GM18873 (cell line): Measurements from ENCODE around the gene ZBTB22.
A peak's percentile ranks its signal among the peaks of the same experiment; 100 is the strongest.
"Not testable (repeated sequence)": the region's sequence is repeated elsewhere in the genome, so short reads cannot be mapped to it uniquely, and the experiment has no call there.

ENCODE experiments used
- ATAC-seq: cut with Tn5 transposase; IDR thresholded peaks from one replicate; pipeline ENCODE4 v1.9.1; 2021; ENCODE audit warnings: mild to moderate bottlenecking, moderate library complexity, moderate number of reproducible peaks; ENCODE audit not compliant: unreplicated experiment, low FRiP score

Gene ZBTB22, protein sequence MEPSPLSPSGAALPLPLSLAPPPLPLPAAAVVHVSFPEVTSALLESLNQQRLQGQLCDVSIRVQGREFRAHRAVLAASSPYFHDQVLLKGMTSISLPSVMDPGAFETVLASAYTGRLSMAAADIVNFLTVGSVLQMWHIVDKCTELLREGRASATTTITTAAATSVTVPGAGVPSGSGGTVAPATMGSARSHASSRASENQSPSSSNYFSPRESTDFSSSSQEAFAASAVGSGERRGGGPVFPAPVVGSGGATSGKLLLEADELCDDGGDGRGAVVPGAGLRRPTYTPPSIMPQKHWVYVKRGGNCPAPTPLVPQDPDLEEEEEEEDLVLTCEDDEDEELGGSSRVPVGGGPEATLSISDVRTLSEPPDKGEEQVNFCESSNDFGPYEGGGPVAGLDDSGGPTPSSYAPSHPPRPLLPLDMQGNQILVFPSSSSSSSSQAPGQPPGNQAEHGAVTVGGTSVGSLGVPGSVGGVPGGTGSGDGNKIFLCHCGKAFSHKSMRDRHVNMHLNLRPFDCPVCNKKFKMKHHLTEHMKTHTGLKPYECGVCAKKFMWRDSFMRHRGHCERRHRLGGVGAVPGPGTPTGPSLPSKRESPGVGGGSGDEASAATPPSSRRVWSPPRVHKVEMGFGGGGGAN

DNA sequence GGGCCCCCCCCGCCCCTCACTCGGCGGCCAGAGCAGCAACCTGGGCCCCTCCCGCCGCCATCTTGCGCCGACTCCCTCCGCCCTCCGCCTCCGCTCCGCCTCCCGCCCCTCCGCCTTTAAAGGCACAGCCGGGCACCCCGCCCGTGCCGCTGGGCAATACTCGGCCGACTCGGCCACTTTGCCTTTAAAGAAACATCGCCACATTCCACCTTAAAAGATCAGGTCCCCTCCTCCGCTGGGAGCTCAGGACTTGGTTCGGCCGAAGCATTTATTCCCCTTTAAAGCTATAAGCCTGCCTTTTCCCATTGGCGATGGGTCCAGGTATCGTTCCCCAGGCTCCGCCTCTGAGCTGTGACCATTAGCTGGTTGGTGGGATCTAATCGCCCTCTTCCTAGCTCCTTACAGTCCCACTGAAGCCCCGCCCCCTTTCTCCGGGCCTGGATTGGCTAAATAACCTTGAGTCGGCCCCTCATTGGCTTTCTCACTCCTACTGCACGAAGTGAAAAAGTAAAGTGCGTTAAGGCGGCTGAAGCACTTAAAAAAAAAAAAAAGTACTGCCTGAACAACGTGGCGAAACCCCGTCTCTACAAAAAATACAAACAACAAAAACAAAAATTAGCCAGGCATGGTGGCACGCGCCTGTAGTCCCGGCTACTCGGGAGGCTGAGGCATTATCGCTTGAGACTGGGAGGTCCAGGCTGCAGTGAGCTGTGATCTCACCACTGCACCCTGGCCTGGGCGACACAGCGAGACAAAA lies at the start of gene ZBTB22:
Gene ZBTB22 (minus strand): TSS at position 76 of the 757 bp plus-strand sequence. CDS start 828 bp downstream, outside the sequence.
- ATAC-seq, result peak; percentile 44

DNA sequence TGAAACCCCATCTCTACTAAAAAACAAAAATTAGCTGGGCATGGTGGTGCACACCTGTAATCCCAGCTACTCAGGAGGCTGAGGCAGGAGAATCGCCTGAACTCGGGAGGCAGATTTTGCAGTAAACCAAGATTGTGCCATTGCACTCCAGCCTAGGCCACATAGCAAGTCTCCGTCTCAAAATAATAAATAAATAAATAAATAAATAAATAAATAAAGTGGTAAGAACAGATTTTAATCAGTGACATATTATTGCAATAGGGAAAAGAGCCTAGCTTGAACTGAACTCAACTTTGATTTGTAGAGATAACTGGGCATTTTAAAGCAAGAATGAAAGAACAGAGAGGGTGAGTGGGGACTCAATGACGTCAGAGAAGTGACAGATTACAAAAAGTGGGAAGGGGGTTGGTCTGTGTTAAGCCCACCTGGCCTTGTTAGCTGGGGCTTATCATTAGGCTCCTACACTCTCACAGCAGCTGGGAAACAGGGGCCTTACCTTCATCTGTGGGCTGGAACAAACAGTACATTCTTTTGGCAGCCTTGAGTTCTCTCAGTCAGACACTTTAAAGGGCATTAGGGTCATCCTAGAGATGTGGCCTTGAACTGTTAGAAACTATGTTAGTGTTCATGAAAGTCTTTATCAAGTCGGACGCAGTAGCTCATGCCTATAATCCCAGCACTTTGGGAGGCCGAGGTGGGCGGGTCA lies 49.6 kb upstream of the ZBTB22 start:
- no peak for ATAC-seq

DNA sequence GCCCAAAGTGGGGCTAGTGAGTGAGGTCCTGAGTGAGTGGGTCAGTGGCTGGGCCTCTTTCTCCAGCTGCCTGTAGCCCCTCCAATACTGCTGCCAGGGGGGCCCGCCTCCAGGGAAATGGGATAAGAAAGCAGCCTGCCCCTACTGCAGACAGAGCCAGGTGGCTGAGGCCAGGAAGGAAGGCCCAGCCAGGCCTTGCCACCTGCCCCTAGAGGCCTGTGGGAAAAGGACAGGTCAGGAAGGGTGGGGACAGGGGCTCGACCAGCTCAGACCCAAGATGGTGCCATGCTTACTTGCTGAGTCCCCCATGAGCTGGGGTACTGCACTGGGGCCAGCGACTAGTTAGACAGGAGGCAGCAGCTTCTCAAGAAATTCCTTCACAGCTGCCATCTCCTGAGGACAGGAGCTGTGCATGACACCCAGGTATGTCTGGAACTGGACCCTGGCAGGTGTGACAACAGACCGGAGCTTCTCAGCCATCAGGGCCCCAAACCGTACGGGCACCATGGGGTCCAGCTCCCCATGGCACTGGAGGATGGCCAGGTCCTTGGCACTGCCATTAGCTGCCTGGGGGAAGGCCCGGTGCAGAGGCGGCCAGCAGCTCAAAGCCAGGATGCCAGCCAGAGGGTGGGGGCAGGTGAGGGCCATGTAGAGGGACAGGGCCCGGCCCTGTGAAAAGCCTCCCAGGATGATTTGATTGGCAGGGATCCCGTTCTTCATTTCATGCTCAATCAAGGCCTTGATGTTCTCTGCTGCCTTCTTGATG lies 47.8 kb upstream of the ZBTB22 start:
- ATAC-seq, result not testable (repeated sequence)

DNA sequence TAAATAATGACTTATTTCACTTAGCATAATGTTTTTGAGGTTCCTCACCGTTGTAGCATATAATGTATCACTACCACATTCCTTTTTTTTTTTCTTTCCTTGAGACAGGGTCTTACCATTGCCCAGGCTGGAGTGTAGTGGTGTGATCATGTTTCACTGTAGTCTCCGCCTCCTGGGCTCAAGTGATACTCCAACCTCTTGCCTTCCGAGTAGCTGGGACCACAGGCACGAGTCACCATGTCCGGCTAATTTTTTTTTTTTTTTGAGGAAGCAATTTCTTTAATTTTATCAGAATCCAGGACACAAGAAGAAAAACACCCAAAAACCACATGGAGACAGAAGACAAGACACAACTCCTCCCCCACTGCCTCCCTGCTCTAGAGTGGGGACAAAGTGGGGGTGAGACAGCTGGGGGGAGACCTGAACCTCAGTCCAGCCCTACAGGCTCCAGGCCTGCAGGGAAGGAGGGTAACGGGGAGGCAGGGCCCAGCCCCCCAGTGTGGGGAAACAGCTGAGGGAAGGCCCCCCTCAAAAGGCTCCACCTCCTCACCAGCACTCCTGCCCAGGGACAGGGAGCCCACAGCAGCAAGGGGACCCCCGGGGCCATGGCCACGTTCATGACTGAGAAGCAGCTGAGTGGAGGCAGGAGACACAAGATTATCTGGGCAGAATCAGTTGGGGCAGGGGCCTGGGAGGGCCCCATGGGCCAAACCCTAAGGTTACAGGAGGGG lies 47.1 kb upstream of the ZBTB22 start:
- not testable (repeated sequence) for ATAC-seq

DNA sequence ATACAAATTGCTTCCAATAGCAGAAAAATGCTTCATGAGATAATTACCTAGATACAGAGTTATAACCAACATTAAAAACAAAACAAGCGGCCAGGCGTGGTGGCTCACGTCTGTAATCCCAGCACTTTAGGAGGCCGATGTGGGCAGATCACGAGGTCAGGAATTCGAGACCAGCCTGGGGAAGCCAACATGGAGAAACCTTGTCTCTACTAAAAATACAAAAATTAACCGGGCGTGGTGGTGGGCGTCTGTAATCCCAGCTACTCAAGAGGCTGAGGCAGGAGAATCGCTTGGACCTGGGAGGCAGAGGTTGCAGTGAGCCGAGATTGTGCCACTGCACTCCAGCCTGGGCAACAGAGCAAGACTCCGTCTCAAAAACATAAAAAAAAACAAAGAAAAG lies 45.9 kb upstream of the ZBTB22 start:
- ATAC-seq, result not testable (repeated sequence)

DNA sequence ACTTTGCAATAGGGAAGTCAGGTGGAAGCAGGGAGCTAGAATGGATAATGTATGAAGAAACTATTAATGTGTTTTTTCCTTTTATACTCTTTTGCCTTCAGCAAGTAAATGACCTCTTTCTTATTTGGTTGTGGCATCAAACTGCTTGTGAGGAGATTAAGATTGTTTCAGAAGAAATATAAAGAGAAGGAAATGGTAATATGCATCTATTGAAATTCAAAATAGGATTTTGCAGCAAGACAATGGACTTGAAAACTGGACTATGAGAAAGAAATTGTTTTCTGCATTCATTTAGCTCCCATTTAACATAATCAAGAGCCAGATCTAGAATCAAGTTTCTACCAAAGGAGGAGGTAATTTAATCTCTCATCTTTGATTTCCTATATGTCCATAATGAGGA lies 41.8 kb upstream of the ZBTB22 start:
- no peak for ATAC-seq

DNA sequence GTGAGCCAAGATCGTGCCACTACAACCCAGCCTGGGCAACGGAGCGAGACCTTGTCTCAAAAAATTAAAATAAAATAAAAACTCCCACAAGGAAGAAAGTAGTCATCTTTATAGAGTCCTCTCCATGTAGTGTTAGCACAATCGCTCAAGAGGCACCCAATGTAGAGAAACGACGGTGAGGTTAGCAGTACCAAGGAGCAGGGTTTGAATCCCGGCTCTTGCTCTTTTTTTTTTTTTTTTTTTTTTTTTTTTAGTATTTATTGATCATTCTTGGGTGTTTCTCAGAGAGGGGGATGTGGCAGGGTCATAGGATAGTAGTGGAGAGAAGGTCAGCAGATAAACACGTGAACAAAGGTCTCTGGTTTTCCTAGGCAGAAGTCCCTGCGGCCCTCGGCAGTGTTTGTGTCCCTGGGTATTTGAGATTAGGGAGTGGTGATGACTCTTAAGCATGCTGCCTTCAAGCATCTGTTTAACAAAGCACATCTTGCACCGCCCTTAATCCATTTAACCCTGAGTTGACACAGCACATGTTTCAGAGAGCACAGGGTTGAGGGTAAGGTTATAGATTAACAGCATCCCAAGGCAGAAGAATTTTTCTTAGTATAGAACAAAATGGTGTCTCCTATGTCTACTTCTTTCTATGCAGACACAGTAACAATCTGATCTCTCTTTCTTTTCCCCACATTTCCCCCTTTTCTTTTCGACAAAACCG lies 39.8 kb upstream of the ZBTB22 start:
- ATAC-seq, result not testable (repeated sequence)

DNA sequence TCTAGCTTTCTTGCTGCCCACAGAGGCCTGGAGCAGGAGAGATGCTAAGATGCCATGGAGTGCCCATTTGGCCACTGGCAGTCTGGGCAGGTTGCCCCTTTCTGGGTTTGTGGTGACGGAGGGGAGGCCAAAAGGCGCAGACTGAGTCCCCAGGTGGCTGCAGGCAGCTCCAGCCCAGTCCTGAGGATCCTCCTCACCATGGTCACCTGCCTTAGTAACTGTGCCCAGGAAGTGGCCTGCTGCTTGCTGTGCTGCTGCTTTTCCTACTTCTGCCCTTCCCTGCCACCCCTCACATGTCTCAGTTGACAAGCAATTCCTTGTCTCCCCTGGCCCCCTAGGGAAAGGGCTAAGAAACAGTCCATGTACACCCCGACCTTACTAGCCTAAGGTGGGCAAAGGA lies 38.8 kb upstream of the ZBTB22 start:
- no peak for ATAC-seq

DNA sequence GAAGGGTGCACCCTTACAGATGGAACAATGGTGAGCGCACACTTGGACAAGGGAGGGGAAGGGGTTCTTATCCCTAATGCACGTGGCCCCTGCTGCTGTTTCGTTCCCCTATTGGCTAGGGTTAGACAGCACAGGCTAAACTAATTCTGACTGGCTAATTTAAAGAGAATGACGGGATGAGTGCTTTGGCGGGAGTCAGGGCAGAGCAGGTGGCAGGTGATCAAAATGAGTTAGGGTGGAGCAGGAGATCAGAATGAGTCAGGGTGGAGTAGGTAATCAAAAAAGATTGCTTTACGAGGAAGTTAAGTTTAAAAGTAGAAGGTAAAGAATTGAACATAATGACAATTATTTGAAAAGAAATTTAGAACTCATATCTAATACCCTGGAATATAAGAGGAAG lies 38.3 kb upstream of the ZBTB22 start:
- ATAC-seq, result not testable (repeated sequence)

DNA sequence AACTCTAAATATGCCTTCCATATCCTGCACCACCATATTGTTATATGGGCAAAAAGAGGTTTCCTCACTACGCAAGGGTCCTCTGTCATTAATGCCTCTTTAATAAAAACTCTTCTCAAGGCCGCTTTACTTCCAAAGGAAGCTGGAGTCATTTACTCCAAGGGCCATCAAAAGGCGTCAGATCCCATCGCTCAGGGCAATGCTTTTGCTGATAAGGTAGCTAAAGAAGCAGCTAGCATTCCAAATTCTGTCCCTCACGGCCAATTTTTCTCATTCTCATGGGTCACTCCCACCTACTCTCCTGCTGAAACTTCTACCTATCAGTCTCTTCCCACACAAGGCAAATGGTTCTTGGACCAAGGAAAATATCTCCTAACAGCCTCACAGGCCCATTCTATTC lies 30.3 kb upstream of the ZBTB22 start:
- no peak for ATAC-seq

DNA sequence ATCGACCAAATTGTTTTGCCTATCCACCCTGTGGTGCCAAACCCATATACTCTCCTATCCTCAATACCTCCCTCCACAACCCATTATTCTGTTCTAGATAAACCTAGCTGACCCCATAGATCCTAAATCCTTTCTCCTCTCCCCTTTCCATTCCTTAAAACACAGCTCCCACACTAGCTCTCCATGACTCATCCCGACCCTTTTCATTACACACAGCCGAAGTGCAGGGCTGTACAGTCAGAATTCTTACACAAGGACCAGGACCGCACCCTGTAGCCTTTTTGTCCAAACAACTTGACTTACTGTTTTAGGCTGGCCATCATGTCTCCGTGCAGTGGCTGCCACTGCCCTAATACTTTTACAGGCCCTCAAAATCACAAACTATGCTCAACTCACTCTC lies 29.4 kb upstream of the ZBTB22 start:
- not testable (repeated sequence) for ATAC-seq

DNA sequence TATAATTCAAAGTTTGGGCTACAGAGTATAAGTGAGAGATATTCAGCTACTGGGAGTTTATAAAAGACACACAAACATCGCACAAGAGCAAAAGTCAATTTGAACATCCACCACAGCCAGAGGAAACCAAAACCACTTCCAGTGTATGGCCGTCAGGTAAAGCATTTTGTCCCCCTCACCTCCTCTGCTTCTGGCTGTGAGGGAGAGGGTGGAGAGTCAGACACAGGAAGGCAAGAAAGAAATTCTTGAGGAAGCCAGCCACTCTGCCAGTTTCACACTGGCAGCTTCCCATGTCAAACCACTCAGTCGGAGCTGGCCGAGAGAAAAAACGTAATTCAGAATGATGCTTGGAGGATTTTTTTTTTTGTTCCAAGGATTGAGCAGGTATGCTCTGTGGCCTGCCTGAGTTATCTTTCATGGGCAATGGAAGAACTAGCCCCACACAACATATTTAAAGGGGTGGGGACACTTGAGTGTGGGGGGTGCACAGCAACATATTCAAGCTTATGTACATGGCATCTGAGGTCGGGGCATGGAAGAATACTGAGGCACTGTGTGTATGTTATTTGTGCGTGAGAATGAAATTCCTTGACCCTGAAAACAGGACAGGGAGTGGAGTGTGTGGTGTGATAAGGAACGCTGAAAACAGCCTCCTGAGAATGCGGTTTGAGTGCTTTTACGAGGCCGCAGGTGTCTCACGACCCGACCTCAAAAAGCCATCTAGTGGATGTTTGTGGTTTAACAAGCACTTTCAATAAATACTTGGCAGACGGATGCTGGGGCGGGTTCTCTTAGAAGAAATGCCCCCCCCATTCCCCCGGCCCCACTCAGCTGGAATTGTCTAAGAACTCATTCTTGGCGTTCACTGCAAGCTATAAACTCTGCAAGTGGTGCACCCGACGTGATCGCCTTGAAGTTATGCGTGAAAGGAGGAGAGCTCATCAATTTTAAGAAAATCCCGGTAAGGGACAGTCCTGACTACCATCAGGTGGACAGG lies 27.5 kb upstream of the ZBTB22 start:
- no peak for ATAC-seq

DNA sequence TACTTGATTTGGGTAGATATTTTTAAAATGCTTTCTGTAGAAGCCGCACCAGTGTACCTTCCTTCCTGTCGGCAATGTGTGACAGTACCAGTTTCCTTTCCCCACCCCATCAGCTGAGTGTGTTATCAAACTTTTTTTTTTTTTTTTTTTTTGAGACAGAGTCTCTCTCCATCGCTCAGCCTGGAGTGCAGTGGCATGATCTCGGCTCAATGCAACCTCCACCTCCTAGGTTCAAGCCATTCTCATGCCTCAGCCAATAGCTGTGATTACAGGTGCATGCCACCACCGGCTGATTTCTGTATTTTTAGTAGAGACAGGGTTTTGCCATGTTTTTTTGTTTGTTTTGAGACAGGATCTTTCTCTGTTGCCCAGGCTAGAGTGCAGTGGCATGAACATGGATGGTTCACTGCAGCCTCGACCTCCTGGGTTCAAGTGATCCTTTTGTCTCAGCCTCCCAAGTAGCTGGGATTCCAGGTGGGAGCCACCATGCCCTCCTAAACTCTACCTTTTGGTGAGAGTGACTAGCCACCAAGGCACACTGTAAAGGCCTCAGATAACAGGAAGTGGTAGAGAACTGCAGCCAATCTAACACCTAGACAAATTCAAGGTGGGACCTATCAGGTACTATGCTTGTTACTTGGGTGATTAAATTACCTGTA lies 26.5 kb upstream of the ZBTB22 start:
- no peak for ATAC-seq

DNA sequence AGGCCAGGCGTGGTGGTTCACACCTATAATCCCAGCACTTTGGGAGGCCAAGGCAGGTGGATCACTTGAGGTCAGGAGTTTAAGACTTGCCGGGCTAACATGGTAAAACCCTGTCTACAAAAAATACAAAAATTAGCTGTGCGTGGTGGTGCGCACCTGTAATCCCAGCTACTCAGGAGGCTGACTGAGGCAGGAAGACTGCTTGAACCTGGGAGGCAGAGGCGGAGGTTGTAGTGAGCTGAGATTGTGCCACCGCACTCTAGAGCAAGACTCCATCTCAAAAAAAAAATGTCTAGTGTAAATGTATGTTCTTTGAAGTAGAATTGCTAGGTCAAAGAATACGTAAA lies 26.0 kb upstream of the ZBTB22 start:
- not testable (repeated sequence) for ATAC-seq

DNA sequence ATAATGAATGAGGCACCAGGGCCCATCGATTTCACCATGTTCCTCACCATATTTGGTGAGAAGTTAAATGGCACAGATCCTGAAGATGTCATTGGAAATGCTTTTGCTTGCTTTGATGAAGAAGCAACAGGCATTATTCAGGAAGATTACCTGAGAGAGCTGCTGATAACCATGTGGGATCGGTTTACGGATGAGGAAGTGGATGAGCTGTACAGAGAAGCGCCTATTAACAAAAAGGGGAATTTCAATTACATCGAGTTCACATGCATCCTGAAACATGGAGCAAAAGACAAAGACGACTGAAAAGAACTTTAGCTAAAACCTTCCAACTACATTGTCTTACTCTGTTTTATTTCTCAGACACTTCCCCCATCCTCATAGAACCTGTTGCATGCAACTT lies 21.6 kb upstream of the ZBTB22 start:
- ATAC-seq, result no peak

DNA sequence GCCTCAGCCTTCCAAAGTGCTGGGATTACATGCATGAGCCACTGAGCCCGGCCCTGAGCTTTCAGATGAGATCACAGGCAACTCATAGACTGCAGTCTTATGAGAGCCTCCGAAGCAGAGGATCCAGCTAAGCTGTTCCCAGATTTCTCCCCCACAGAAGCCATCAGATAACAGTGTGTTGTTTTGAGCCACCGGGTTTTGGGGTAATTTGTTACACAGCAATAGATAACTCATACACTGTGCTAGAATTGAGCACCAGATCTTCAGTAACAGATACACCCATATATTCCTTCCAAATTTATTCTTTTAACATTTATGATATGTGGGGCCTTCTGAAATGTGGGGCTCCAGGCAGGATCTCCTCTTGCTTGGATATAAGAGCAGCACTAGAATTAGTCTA lies 19.0 kb upstream of the ZBTB22 start:
- ATAC-seq, result no peak

DNA sequence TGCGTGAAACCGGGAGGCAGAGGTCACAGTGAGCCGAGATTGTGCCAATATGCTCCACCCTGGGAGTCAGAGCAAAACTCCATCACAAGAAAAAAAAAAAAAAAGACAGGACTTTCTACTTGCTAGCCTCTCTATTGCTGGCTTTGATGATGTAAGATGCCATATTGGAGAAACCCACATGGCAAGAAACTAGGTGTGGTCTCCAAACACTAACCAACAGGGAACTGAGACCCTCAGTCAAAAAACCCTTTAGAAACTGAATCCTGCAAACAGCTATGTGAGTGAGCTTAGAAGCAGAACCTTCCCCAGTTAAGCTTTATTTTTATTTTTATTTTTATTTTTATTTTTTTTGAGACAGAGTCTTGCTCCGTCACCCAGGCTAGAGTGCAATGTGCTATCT lies 18.4 kb upstream of the ZBTB22 start:
- no peak for ATAC-seq
